Measurements from ENCODE around the gene TMEM270.

Gene TMEM270

DNA sequence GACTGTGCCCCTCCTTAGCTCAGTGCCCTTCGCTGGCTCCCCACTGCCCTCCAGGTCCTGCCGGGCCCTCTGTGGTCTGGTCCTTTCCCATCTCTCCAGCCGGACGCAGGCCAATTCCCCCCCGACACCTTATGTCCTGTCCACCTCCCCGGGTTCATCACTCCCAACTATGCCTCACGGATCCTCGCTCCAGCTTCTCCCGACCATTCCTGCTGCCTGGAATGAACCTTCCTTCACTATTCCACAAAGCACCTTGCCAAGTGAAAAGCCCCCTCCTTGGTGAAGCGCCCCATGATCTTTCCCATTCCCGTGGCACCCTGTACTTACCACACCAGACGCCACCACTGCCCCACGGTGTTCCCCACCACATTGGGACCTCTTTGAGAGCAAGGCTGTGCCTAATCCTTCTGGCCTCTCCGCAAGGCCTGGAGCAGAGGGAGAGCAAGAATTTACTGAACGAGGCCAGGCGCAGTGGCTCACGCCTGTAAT lies 47.2 kb downstream of the TMEM270 start:
- ChIA-PET POLR2A (interaction anchor here (0.7 kb wide), 1 partner anchor 66 kb away, joined by 3 read pairs; the partner anchor contains the start of gene METTL27), CTCF (no interaction called here)
- DNase-seq (ENCODE audit: extremely low spot score) = peak; percentile 2
- TF ChIP-seq BHLHE40 (IDR thresholded peaks at IDR 0.05; ENCODE audit: borderline replicate concordance) = no peak
- TF ChIP-seq HDGF (IDR thresholded peaks at IDR 0.05; ENCODE audit: borderline replicate concordance) = no peak
- no peak for TF ChIP-seq ARNT (IDR thresholded peaks at IDR 0.05)
- TF ChIP-seq ZNF384 (IDR thresholded peaks at IDR 0.05) = no peak
- no peak for TF ChIP-seq FOXA1 (IDR thresholded peaks at IDR 0.05)
- no peak for TF ChIP-seq SP1 (IDR thresholded peaks at IDR 0.05)

DNA sequence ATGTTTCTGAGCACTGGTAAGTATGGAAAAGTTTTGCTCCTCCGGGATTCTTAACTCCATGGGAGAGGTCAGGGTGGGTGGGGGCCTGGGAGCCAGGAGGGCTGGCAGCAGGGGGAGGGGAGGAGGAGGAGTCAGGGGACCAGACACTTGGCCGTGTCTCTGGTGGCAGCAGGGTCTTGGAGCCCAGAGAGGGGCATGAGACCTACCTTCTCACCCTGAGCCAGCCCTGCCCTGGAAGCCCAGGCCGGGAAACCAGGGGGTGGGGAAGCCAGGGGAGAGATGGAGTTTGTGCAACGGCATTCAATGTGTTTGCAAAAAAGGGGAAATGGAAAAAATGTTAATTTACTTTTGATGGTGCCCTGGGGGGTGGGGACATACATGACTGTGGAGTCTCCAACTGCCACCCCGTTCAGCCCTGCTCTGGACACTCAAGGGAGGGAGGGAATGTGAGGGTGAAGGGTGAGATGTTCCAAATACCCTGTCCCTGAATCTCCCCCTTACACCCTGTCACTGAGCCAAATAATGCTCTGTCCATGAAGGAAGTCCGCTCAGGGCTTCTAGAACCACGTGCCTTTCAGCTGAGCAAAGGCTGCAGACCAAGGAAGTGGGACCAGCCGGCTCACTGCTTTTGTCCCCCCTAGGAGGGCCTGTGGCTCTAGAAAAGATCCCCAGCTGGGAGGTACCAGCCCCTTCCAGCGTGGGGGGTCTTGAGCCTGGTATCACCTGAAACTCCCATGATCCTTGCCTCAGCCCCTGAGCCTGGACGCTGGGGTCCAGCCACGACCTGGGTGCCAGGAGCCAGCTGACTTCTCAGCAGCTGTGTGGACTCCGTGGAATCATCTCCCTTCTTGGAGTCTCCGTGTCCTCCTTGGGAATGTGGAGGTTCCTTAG lies 48.3 kb downstream of the TMEM270 start:
- TF ChIP-seq ARNT (IDR thresholded peaks at IDR 0.05) (no peak), CTBP1 (IDR thresholded peaks at IDR 0.05; ENCODE audit: borderline replicate concordance) (no peak), FOXM1 (IDR thresholded peaks at IDR 0.05; ENCODE audit: borderline replicate concordance) (no peak), ZNF384 (IDR thresholded peaks at IDR 0.05) (no peak), NFRKB (IDR thresholded peaks at IDR 0.05) (no peak), FOXA1 (IDR thresholded peaks at IDR 0.05) (no peak), BHLHE40 (IDR thresholded peaks at IDR 0.05; ENCODE audit: borderline replicate concordance) (no peak), L3MBTL2 (conservative IDR thresholded peaks at IDR 0.05) (no peak), HDGF (IDR thresholded peaks at IDR 0.05; ENCODE audit: borderline replicate concordance) (no peak), ELF4 (IDR thresholded peaks at IDR 0.05) (no peak), SUZ12 (IDR thresholded peaks at IDR 0.05) (no peak), SP1 (IDR thresholded peaks at IDR 0.05) (no peak), LEF1 (IDR thresholded peaks at IDR 0.05; ENCODE audit: borderline replicate concordance) (no peak), FOXK2 (IDR thresholded peaks at IDR 0.05) (no peak), TARDBP (IDR thresholded peaks at IDR 0.05) (no peak)
- TF ChIP-seq, protein P1, sequence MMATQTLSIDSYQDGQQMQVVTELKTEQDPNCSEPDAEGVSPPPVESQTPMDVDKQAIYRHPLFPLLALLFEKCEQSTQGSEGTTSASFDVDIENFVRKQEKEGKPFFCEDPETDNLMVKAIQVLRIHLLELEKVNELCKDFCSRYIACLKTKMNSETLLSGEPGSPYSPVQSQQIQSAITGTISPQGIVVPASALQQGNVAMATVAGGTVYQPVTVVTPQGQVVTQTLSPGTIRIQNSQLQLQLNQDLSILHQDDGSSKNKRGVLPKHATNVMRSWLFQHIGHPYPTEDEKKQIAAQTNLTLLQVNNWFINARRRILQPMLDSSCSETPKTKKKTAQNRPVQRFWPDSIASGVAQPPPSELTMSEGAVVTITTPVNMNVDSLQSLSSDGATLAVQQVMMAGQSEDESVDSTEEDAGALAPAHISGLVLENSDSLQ (IDR thresholded peaks at IDR 0.05) = no peak
- CTCF ChIA-PET = no interaction called here
- DNase-seq (ENCODE audit: extremely low spot score) = peak; percentile 3
- POLR2A ChIA-PET = no interaction called here

DNA sequence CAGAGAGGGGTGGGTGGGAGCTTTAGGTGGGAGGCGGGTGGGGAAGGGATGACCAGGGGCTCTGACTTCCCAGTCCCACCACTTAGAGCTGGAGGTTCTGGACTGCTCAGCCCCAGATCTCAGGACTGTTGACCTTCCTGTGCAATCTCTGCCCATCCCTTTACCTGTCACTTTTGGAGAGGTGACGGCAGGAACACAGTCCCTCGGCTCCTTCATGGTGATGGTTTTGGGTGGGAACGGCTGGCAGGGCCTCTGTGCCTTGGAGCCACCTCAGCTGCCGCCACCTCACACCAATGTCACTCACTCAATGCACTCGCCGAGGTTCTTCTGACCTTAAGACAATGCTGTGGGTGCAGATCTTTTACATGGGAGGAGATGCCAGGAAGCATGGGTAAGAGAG lies 49.0 kb downstream of the TMEM270 start:
- TF ChIP-seq NFRKB (IDR thresholded peaks at IDR 0.05) (no peak), CTBP1 (IDR thresholded peaks at IDR 0.05; ENCODE audit: borderline replicate concordance) (no peak), FOXM1 (IDR thresholded peaks at IDR 0.05; ENCODE audit: borderline replicate concordance) (no peak), HDGF (IDR thresholded peaks at IDR 0.05; ENCODE audit: borderline replicate concordance) (no peak), ZNF384 (IDR thresholded peaks at IDR 0.05) (no peak), FOXK2 (IDR thresholded peaks at IDR 0.05) (no peak), BHLHE40 (IDR thresholded peaks at IDR 0.05; ENCODE audit: borderline replicate concordance) (no peak), SP1 (IDR thresholded peaks at IDR 0.05) (no peak), SUZ12 (IDR thresholded peaks at IDR 0.05) (no peak), ELF4 (IDR thresholded peaks at IDR 0.05) (no peak), L3MBTL2 (conservative IDR thresholded peaks at IDR 0.05) (no peak), FOXA1 (IDR thresholded peaks at IDR 0.05) (no peak), TARDBP (IDR thresholded peaks at IDR 0.05) (no peak), LEF1 (IDR thresholded peaks at IDR 0.05; ENCODE audit: borderline replicate concordance) (no peak), ARNT (IDR thresholded peaks at IDR 0.05) (no peak)
- TF ChIP-seq, protein P1 (IDR thresholded peaks at IDR 0.05) = no peak
- CTCF ChIA-PET = no interaction called here
- DNase-seq (ENCODE audit: extremely low spot score) = no peak
- POLR2A ChIA-PET = no interaction called here

DNA sequence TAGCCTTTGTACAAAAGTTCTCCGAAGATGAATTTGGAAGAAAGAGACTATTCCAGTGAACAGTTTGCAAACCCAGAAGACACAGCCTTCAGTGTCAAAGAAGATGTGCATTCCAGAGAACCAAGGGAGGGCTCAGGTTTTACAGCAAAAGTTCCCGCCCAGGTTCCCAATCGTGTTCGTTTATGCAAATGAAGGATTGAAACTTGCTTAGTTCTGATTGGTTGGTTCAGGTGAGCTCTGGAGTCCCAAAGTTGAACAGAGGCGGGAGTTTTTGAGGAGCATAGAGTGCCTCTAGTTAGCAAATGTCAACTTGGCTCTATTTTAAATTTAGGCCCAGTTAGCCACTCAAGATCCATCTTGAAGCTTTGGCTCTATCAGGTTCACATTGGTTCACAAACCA lies 51.3 kb downstream of the TMEM270 start:
- CTCF ChIA-PET = no interaction called here
- DNase-seq (ENCODE audit: extremely low spot score) = no peak
- POLR2A ChIA-PET = no interaction called here
- TF ChIP-seq ZNF384 (IDR thresholded peaks at IDR 0.05) (no peak), BHLHE40 (IDR thresholded peaks at IDR 0.05; ENCODE audit: borderline replicate concordance) (no peak), ARNT (IDR thresholded peaks at IDR 0.05) (no peak), FOXK2 (IDR thresholded peaks at IDR 0.05) (no peak), HDGF (IDR thresholded peaks at IDR 0.05; ENCODE audit: borderline replicate concordance) (no peak), NFRKB (IDR thresholded peaks at IDR 0.05) (no peak), L3MBTL2 (conservative IDR thresholded peaks at IDR 0.05) (no peak), SUZ12 (IDR thresholded peaks at IDR 0.05) (no peak), TARDBP (IDR thresholded peaks at IDR 0.05) (no peak), CTBP1 (IDR thresholded peaks at IDR 0.05; ENCODE audit: borderline replicate concordance) (no peak), ELF4 (IDR thresholded peaks at IDR 0.05) (no peak), FOXA1 (IDR thresholded peaks at IDR 0.05) (no peak), LEF1 (IDR thresholded peaks at IDR 0.05; ENCODE audit: borderline replicate concordance) (no peak)
- TF ChIP-seq, protein P1 (IDR thresholded peaks at IDR 0.05) = no peak

Data from HEK293T (cell line).